Renal cortical epithelial cell (primary cell): ENCODE measurements around the gene ANXA8L1. TPM values are rescaled to one million over a fixed set of nuclear protein-coding genes. Genes with fewer than 3 reads are reported as not detected.
"Not testable (repeated sequence)": the region's sequence is repeated elsewhere in the genome, so short reads cannot be mapped to it uniquely, and the experiment has no call there.

Experiments
- DNase-seq: peaks from one replicate; pipeline ENCODE4 v3.0.0-alpha.2; 2011; ENCODE audit warnings: low read depth
- total RNA-seq: library from RNA; depleted of rRNA; stranded (reverse); fragments of >200 nt; gene quantifications from 2 replicates; pipeline ENCODE4 v1.2.3, GENCODE V29; 2014

The ANXA8L1 gene
- total RNA-seq, 1 donor from 2014 or later = not detected

DNA sequence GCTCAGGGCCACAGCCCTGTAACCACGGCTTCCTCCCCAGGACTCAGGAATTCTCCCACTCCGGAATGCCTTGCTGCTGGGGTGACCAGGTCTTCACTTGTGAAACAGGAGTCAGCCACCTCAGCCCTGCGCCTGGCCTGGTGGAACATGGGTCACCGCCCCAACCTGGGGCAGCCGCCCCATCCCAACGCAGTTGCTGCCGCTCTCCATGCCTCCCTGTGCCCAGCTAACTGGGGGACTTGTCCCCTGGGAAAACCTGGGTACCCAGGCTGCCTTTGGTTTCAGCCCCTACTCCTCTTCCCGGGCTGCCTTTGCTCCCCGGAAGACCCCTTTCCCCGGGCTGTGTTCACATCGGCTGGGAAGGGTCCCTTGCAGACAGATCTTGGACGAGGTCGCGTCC, 22.2 kb downstream of the ANXA8L1 start:
- DNase-seq = not testable (repeated sequence)

DNA sequence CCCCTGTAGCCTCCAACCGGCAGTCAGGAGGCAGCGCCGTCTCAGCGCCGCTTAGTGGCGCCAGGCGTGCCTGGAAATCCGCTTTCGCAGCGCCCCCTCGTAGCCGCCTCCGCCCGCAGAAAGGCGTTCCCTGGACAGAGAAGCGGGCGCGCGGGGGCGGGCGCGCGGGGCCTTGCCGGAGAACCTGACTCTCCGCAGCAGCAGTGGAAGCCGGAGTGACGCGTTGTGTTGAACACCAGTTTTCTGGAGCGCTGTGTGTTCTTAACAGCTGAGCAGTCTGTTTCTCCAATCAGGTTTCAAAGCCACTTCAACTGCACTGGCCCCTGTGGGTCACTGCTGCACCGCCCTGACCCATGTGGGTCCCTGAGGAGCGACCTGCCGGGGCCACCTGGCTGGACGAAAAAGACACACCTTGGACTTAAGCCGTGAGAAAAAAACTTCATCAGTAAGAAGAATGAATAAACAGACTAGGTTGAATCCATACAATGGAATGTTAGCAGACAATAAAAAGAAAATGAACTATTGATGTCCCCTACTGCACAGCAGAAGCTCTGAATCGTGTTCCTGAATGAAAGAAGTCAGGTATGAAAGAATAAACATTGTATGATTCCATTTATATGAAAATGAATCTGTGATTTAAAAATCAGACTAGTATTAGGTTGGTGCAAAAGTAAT, 22.8 kb downstream of the ANXA8L1 start:
- peak; percentile 3 for DNase-seq

DNA sequence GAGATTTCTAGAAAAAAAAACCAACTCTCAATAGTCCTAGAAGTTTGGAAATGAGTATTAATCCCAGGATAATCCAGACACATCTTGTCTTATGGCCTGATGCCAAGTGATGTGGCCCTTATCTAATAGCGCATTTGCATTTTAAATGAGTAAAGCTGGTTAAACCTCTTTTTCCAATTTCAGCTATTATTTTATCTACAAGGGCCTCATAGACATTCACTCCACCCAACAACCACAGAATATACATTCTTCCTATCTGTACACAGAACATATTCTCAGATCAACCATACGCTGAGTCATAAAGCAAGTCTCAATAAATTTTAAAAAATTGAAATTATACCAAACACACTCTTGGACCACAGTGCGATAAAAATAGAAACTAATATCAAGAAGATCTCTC, 34.0 kb downstream of the ANXA8L1 start:
- DNase-seq = not testable (repeated sequence)

DNA sequence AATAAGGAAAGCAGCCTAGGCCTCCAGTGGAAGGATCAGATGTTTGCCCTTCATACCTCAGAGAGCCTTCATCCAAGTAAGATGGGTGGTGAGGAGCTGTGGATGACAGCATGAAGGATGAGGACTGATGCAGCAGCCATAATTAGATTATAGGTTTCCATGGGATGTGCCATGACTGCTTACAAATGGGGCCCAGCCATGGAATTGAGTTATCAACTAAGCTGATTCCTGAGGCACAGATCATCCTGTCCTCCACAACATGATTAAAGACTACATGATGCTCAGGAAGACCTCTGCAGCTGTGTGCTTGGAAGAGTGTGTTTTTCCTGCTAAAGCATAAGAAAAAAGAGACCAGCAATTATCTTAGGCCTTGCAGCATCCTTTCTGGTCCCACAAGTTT, 35.5 kb downstream of the ANXA8L1 start:
- not testable (repeated sequence) for DNase-seq

DNA sequence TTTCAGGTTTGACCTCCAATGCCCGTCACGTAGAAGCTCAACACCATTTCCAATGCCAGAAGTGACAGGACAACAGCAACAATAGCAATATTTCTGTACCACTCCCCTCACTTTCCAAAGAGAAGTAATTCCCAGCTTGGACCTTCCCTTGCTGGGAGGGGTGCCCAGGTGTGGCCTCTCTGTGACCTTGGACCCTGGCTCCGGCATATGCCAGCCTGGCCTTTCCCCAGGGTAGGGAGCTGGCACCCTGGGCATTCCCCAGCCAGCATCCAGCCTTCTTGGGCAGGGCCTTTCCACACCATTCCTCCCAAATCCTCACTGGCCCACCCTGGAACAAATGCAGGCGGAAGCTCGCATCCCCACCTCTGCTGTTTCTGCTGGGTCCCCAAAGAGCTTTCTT, 37.1 kb downstream of the ANXA8L1 start:
- DNase-seq = not testable (repeated sequence)

DNA sequence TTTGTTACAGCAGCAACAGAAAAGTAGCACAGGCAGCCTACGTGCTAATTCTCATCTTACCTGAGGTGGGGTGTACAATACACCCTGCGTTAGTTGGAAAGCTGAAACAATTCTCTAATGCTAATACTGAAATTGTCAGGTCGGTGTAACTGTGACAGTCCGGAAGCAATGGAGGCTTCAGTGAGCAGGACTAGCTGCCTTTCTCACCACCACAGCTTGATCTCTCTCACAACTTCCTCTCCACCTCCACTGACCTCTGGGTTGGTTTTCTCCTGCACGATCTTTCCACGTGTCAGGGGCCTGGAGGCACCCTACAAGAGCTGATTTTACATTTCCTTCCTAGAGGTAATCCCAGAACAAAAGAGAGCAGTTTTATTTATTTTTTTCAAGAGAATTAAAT, 39.7 kb downstream of the ANXA8L1 start:
- DNase-seq = not testable (repeated sequence)

DNA sequence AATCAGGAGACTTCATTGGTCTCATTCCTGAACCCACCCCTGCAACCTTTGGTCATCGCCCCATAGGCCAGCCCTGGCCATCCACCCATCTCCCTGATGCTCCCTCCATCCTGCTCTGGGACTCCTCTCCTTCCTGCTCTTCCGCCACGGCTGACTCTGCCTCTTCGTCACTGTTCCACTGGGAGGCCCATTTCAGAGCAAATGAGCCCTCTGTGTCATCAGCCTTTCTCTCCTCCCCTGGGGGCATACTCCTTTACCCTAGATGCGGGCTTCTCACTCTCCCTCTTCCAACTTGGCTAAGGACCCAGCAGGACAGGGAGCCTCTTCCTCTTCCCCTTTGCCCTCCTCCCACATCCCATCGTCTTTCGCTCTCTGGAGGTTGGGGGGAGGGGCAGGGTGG, 42.7 kb downstream of the ANXA8L1 start:
- DNase-seq = not testable (repeated sequence)

DNA sequence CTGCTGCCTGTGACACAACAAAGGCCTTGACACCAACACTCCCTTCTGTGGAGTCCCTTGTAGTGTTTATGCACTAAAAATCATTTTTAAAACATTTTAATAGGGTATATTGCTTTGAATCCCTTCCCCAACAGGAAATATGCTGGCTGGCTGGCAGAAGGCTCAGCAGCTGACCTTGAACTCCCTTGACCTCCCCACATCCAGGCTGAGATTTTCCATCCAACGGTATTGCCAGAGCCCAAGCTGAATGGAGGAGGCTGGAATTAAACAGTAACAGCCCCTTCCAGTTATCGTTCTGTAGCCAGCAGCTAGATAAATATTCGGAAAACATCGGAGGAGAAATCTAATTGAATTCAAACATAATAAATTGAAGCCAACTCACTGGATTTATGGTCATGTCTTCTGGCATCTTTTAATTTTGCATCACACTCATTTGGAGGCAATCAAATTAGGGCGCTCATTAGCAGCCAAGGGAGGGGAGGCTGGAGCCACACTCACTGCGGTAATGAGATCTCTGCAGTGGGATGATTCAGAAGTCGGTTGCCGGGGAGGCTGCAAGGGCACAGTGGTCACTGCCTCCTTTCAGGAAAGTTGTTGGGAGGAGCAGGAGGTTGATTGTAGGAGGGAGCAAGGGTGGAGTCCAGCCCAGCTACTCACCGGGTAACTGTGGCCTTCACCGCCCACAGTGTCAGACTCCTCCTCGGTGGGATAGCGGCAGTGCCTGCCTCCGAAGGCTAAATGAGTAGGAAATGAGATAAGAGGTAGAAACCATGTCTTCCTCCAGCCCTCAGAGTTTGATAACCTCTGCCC, 44.2 kb downstream of the ANXA8L1 start:
- DNase-seq = not testable (repeated sequence)

DNA sequence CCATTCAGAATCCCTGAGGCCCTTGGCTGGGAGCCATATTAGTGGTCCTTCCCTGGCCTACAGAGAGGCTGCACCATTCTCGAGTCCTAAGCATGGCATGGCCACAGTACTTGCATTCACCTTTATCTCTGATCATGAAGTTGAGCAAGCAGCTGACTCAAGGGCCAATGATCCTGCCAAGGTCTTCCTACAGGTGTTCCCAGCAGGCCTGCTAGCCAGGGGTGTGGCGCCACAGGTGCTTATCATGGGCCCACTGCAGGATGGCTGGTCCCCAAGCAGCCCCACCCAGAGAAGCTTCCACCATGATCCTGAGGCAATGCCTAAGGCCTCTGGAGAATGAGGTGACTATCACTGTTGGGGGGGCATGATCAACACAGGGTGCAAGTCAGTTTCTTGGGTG, 48.0 kb downstream of the ANXA8L1 start:
- not testable (repeated sequence) for DNase-seq

DNA sequence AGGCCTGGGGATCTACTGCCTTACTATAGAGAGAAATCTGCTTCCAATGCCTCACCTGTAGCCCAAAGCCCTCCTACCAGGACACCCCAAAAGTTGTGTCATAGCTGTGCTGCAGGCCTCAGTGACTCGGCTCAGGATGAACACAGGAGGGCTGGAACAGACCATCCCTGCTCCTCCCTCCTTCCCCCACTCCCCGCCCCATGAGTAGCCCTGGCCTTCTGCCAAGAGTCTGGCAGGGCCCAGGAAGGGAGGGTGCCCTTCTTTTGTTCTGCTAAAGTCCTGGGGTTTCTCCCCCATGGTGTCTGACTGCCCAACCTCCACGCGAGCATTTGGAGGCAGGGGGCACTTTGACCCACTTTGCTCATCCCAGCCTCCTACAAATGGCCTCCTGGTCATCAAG, 65.4 kb downstream of the ANXA8L1 start:
- DNase-seq = not testable (repeated sequence)

Other genes with a start within 250 kb of the ANXA8L1 start
- not detected in 2 replicates for gene ANTXRL, start 88.8 kb upstream of the ANXA8L1 start, total RNA-seq
- 1.9 TPM in 1 of 2 replicates, not detected in the other for gene NPY4R, start 90.2 kb downstream of the ANXA8L1 start, total RNA-seq
- 29.2 and 30.4 TPM in 2 replicates for gene GPRIN2, start 180.9 kb downstream of the ANXA8L1 start, total RNA-seq
- gene SYT15, start 203.4 kb downstream of the ANXA8L1 start, total RNA-seq = 1.0 TPM in 1 of 2 replicates, not detected in the other